ENCODE measurements around the gene TMIE. TPM values are rescaled to one million over a fixed set of nuclear protein-coding genes. Genes with fewer than 3 reads are reported as not detected.

TMIE gene, protein sequence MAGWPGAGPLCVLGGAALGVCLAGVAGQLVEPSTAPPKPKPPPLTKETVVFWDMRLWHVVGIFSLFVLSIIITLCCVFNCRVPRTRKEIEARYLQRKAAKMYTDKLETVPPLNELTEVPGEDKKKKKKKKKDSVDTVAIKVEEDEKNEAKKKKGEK
- not detected in 2 replicates for total RNA-seq

DNA sequence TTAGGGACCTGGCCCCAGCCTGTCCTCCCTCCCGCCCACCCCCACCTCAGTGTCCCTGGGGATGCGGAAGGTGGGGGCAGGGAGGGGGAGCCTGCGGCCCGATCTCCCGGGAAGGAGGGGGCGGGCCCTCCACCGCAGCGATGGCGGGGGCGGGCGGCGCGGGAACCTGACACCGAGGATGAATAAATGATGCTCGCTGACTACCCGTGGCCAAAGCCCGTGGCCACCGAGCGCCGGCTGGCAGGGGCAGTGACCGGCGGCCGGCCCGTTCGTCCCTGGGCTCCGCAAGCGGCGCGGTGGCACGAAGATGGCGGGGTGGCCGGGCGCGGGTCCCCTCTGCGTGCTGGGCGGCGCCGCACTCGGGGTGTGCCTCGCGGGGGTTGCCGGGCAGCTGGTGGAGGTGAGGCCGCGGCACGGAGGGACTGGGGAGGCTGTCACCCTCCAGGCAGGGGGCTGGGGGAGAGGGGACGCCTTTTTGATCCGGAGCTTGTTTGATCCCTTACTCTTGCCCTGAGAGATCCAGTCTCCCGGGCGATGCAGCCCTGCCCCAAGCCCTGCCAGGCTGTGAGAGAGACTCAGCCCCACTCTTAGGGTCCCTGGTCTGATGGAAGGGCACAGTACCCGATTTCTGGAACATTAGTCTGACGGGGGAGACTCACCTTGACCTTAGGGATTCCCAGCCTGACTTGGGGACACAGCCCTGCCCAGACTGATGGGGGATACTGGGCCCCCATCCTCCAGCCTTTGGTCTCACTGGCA lies at the start of gene TMIE:
Gene TMIE (plus strand): TSS at position 212 of the 759 bp plus-strand sequence. CDS start 96 bp downstream, at position 308.

DNA sequence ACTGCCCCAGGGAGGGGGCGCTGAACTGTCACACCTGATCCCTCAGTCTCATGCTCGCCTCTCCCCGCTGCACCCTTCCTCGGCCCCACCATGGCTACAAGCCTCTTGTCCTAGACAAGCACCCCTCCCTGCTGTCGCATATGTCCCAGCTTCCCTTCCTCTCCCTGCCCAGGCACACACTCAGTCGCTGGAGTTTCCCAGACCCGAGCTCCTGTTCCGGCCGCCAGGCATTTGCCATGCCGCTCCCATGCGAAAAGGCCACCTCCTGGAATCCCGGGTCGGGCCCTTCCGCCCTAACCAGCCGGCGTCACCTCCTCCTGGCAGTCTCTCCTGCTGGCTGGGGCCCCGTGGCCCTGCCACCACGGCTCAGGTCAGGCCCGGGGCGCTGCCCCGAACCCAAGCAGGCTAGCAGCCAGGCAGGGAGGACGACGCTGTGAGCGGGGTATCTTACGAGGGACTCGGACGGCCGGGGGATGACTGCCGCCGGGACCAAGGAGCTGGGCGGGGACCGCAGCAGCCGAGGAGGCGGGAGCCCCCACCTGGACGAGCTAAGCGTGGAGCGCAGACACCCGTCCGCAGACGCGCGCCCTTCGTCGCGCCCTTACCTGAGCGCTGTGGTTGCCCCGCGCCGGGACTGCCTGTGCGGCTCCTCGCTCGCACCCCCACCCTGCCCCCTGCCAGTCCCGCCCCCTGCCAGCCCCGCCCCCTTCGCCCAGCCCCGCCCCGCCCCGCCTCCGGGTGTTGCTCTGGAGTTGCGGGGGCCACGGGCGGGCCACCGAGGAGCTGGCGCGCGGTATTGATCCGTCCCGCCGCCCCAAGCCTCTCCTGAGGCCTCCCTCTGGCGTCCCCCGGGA lies 7.9 kb upstream of the TMIE start, which contains the start of gene ALS2CL:
Gene ALS2CL (minus strand): TSS at position 642 of the 854 bp plus-strand sequence. CDS start 4,239 bp downstream, outside the sequence.

DNA sequence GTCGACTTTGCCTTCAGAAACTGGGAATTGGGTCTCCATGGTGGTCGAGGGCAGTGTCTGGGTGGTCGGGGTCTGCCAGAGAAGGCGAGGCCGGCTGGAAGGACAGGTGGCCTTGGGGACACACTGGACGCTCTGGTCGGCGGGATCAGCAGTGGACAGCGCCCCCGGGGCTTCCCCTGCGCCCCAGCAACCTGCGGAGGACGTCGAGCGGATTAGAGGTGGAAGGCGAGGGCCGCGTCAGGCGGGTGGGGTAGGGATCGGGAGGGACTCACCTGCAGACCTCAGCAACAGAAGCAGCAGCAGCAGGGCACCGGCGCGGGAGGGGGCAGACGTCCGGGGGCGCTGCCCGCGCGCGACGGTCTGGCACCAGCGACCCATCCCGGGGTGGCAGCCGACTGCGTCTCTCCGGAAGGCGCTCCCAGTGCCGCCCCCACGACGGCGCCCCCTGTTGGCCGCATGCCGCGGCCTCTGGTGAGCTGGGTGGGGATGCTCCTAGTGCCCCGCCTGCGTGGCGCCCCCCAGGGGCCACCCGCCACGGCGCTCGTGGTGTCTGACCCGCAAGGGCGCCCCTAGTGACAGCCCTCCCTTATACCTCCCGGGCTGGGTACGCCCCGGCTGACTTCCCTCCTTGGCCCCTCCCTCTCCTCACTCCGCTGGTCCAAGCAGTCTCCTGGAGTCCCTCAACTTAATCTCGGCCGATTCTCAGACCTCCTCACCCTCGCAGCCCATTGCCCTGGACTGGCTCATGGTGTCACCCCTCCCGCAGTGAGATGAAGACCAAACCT lies 16.4 kb downstream of the TMIE start, which contains the start of gene PRSS50:
Gene PRSS50 (minus strand): TSS at position 423 of the 785 bp plus-strand sequence. CDS start 45 bp downstream, at position 378.

Small RNAs within 50 kb of the gene (small RNA-seq; reads per million reads assigned to genes)
- not detected for gene PRSS45

Other genes with a start within 250 kb of the TMIE start
- not detected in 2 replicates for gene LTF, start 236.5 kb upstream of the TMIE start, total RNA-seq
- gene RTP3, start 203.4 kb upstream of the TMIE start, total RNA-seq = not detected in 2 replicates
- 0.78 and 1.1 TPM in 2 replicates for gene LRRC2, start 135.1 kb upstream of the TMIE start, total RNA-seq
- not detected in 2 replicates for gene FAM240A, start 88.9 kb upstream of the TMIE start, total RNA-seq
- 0.37 and 0.59 TPM in 2 replicates for gene ALS2CL, start 7.7 kb upstream of the TMIE start, total RNA-seq
- gene PRSS50, start 16.5 kb downstream of the TMIE start, total RNA-seq = not detected in 2 replicates
- not detected in 2 replicates for gene MYL3, start 162.1 kb downstream of the TMIE start, total RNA-seq
- 0.39 and 1.1 TPM in 2 replicates for gene PTH1R, start 176.3 kb downstream of the TMIE start, total RNA-seq

Data from subcutaneous preadipocyte (primary cell).